GM19468 (cell line): ENCODE measurements around the gene SELENOP.

Experiments
- ATAC-seq: cut with Tn5 transposase; IDR thresholded peaks from one replicate; pipeline ENCODE4 v1.9.1; 2021; ENCODE audit warnings: mild to moderate bottlenecking, moderate library complexity, moderate number of reproducible peaks; ENCODE audit not compliant: unreplicated experiment; ENCODE audit errors: extremely low read depth

Gene SELENOP

DNA sequence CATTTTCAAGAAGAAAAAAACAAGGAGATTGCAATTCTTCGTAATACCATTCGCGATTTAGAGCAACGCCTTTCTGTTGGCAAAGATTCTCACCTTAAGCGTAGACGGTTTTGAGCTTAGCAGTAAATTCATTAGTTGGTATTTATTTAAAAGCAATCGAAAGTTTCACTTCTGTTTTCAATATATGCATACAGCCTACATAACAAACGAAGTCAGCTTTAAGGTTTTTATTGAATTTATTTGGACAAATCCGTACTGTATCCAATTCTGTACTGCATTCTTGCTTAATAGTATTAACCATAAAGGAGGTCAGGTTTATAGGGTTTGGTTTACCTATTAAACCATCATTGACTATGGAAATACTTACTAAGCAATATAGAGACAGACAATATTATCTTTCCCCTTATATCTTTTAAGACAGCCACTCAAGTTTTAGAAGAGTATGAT lies 12.0 kb downstream of the SELENOP start:
- no peak for ATAC-seq

DNA sequence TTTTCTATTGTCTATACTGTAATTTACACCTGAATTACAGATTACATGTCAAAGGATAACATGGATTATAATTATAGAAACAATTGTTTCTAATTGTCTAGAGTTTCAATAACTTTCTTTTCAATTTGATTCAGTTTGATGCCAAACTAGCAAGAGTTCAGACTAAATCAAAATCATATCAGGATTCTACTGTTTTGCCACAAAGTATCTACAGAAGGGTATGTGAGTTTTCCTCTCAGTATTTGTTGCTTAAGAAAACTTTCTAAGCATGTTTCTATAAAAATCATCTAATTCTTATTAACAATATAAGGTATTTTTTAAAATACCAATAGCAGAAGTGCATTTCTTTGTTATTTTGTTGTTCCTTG lies 12.5 kb downstream of the SELENOP start:
- no peak for ATAC-seq

DNA sequence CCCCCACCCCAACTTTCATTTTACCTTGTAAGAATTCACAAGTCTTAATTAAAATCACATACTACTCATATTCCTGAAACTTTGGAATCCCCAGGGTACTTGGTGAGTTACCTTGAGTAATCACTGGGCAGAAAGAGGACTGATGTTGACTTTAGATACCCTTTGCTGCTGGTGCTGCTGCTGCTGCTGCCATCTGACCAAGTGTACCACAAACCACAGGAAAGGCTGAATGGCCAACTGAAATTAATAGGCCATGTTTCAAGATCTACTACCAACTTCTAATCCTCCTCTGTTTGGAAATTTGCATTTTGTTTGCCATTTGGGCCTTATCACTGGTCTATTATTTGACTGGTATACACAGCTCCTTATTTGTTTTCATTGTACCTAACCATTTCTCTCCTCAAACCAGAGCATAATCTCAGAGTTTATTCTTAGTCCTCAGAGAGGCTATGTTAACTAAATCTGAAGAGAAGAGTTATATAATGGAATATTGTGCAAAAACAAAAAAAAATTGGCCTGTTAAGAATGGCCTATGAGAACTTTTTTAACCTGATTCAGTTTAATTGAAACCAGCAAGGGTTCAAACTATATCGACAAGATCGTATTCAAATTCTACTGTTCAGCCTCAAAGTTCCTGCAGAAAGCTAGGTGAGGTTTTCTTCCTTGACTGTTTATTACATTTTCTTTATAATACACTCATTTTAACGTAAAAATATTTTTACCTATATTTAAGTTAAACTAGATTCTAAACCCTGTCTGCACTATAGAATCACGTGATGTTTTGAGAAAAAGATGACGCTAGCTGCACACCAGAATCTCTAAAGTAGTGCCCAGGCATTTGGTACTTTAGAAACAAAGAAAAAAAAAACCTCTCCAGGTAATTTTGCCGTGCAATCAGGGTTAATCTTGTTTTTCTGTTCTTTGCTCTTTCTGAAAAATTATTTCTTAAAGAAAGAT lies 13.1 kb downstream of the SELENOP start:
- ATAC-seq: no peak

DNA sequence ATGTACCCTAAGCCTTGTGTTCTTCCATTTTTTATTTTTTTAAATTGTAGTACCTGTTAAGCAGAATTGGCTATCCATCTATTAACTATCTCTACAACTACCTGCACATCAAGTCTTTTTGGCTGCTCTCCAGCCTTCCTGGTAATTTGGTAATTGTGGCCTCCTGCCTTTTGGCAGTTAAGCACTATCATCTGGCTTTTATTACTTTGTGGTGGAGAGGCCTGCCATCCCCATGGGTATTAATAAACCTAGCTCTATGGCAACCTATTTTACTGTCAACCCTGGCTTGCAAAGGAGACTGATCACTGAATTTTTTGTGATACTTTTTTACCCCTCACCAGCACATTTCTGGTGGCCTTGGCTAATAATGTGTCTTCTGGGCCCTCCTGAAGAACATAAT lies 20.5 kb downstream of the SELENOP start:
- ATAC-seq: no peak

DNA sequence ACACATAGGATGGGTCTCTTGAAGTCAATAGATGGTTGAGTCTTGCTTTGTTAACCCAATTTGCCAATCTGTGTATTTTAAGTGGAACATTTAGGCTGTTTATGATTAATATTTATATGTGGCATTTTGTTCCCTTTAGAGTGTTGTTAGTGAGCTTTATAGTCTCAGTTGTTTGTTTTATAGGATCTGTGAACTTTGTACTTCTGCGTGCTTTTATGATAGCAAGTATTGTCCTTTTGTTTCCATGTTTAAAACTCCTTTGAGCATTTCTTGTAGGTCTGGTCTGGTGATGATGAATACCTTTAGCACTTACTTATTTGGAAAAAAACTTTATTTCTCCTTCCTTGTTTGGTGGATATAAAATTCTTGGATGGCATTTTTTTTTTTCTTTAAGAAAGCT lies 23.8 kb downstream of the SELENOP start:
- ATAC-seq: no peak

DNA sequence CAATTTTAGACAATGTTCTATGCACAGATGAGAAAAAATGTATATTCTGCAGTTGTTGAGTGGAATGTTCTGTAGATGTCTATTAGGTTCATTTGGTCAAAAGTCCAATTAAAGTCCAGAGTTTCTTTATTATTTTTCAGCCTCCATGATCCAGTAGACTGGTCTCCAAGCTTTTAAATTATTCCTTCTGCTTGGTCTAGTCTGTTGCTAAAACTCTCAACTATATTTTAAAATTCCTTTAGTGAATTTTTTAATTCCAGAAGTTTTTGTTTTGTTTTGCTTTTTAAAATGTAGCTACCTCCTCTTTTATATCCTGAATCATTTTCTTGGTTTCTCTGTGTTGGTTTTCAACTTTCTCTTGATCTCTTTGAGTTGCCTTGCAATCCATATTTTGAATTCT lies 24.6 kb downstream of the SELENOP start:
- no peak for ATAC-seq

DNA sequence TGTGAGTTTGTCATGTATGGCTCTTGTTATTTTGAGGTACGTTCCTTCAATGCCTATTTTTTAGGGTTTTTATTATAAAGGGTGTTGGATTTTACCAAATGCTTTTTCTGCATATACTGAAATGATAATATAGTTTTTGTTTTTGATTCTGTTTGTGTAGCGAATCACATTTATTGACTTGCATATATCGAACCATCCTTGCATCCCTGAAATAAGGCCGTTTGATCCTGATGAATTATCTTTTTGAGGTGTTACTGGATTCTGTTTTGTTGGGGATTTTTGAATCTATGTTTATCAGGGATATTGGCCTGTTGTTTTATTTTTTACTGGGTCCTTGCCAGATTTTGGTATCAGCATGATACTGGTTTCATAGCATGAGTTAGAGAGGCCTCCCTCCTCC lies 25.9 kb downstream of the SELENOP start:
- no peak for ATAC-seq

DNA sequence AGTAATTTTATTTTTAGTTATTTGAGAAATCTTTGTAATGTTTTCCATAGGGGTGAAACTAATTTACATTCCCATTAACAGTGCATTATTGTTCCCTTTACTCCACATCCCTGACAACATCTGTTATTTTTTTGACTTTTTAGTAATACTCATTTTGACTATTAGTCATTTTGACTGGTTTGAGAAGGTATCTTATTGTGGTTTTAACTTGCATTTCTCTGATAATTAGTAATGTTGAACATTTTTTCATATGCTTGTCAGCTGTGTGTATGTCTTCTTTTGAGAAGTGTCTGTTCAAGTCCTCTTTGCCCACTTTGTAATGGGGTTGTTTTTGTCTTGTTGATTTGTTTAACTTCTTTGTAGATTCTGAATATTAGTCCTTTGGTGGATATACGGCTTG lies 27.6 kb downstream of the SELENOP start:
- no peak for ATAC-seq

DNA sequence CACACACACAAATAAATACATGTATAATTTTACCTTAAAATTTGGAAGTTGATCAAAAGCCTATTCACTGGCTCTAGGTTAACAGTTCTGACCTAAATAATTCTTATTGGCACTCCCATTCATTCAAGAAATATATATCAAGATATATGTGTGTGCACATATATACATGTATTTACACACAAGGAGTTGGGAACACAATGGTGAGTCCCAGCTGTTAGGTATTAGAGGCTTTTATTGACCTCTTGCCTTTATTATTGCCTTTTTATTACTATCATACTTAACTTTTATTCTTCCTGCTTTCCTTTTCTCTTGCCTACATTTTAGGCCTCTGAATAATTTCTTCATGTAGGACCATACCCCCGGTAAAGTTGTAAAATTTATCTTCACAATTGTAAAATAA lies 30.1 kb downstream of the SELENOP start:
- no peak for ATAC-seq

DNA sequence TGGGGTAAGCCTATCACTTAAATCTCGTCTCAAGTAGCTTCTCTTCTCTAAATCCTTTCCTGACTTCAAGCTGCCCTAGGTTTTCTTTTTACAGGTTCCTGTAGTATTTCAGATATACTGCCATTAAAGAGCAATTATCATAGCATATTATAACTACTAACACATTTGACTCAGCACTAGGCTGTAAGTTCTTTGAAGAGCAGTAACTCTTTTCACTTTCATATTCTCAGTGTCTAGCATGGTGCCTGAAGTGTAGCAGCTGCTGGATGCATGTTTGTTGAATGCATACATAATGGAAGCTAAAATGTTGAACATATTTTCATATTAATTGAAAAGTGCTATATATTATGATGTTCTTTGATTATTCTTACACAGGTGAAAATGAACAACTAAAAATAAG lies 32.6 kb downstream of the SELENOP start:
- no peak for ATAC-seq

DNA sequence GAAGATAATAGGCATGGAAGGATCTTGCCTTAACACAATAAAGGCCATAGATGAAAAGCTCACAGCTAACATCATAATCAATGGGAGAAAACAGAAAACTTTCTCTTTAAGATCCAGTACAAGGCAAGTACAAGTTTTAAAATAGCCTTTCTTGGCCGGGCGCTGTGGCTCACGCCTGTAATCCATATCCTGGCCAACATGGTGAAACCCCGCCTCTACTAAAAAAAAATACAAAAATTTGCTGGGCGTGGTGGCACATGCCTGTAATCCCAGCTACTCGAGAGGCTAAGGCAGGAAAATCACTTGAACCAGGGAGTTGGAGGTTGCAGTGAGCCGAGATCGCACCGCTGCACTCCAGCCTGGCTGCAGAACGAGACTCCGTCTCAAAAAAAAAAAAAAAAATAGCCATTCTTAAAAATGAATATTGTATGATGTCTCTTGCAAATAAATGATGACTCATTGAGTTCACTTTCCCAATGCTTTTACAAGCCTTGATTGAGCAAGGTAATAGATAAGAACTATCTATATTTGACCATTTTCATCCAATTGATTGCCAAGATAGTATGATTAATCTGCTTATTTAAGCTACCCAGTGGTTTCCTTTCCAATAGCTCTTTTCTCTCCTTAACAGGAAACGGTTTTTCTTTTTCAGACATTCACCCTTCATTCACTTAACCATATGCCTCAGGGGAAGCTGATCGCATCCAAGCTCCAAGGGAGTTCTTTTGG lies 39.3 kb downstream of the SELENOP start:
- no peak for ATAC-seq

DNA sequence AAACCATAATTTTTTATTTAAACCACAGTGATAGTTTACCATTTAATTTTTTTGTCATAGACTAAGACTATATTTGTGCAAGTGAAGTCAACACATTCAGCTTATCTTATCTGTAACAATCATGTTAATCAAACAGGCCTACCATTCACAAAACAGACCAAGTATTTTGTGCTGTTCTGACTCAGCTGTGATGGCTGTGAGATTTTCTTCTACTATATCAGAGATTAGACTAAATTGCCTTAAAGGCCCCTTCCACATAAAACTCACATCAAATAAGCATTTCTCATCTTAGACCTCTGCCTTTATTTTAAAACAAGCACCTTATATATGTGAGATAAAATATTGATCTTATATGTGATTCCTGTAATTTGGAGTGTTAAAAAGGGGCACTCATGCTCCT lies 41.7 kb downstream of the SELENOP start:
- ATAC-seq: no peak

DNA sequence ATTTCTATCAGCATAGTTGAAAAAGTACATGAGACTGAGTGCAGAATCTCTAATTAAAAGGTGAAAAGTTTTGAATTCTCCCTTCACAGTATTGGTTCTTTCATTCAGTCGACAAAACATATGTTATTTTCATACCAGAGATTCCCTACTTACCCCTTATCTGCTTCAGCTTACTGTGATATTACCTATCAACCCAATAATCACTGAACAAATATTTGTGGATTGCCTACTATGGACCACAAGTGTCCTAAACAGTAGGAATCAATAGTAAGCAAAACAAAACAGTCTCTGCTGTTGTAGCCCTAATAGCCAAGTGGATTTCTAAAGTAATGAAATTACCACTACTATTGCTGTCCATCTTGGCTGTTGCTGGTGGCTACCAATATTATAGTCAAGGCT lies 43.6 kb downstream of the SELENOP start:
- ATAC-seq: no peak

DNA sequence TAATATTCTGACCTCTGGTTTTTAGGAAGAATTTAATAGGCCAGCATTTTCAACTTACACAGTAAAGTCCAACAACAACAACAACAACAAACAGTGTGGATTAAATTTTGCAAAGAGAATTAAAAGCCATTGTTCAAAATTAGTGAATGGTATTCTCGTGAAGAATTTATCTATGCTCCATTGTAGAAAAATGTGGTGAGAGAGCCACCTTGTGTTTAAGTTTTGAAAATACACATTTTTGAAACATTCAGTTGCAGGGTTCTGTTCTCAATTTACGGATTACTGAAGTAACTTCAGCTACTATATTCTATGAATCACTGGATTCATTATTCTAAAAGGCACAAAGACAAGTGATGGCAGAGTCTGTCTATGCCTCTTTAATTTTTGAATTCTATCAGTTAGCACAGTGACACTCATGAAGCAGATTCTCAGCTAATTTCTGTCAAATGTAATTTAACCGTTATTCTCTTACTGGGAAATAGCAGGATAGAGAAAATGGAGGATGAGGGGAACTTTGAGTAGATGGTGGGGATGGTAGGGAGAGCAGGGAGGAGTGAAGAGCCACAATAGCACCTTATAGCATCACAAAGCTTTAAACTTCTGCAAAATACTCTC lies 44.1 kb downstream of the SELENOP start:
- ATAC-seq: no peak

DNA sequence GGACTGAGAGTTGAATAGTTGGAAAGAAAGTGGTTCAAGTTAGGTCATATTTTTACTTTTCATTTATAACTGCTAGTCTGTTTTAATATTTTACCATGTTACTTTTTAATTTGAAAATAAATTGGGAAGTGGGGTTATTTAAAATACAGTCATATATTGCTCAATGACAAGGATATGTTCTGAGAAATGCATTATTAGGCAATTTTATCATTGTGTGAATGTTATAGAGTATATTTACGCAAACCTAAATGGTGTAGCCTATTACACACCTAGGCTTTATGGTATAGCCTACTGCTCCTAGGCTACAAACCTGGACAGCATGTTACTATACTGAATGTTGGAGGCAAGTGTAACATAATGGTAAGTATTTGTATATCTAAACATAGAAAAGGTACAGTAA lies 49.9 kb downstream of the SELENOP start:
- no peak for ATAC-seq

DNA sequence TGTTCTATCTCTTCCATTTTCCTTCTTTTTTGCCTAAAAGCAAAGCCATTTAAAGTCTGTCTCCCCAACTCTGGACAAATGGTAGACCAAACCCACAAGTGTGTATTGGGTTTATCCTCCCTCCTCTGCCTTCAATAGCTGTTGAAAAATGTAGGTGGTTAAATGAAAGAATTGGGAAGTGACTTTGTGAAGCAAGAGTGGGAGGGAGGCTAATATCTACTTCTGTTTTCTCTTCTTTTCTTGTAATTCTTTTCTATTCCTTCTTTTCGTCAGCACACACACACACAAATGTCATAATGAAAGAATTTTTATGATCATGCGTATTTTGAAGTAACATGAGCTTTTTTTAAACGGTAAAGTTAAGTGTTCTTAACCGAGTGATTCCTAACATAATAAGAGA lies 51.3 kb downstream of the SELENOP start:
- no peak for ATAC-seq

DNA sequence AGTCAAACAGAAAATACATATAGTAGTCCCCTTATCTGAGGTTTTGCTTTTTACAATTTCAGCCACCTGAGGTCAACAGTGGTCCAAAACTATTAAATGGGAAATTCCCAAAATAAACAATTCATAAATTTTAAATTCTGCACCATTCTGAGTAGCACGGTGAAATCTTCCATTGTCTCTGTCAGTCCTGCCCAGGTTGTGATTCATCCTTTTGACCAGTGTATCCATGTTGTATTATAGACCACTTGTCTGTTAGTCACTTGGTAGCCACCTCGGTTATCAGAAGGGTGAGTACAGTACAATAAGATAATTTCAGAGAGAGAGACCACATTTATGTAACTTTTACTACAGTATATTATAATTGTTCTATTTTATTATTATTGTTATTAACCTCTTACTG lies 52.2 kb downstream of the SELENOP start:
- ATAC-seq: no peak

DNA sequence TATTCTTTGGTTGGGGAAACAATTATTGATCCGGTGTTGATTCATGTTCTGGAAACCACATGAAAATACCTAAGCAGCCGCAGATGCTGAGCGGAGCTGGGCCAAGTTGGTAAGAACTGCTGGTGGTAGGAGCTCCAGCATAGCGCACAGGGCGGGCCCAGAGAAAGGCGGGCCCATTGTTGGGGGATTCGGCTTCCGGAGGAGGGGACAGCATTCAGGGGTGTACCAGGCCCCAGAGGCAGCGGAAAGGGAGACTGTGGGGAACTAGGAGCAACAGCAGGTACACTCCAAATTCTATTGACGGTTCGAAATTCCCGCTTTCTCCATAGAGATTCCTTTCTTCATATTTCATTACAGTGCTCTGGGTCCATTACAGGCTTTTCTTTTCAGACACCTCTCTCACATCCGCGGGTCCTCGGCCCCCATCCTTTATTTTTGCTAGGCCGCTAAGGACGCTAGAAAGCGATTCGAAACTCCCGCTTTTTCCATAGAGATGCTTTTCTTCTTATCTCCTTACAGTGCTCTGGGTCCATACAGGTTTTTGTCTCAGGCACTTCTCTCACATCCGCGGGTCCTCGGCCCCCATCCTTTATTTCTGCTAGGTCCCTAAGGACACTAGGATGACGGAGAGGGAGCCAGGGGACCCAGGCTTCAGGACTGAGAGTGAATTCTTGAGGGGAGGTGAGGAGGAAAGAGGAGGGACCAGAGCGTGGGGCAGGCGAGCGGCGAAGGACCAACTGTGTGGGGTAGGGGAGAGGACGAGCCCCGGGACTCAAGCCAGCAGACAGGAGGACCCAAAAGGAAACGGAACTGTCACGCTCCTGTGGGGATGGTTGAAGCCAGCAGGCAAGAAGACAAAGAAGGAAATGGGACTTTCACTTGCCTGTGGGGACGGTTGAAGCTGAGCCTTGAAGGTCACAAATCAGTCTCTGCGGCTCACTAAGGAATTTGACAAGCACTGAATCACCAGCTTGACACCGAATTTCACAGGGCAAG lies 54.8 kb downstream of the SELENOP start, which contains the start of gene CCDC152:
TSS of gene CCDC152 (plus strand) at position 213 of the 996 bp plus-strand sequence. CDS start 2,304 bp downstream, outside the sequence.
- ATAC-seq: peak; percentile 70

DNA sequence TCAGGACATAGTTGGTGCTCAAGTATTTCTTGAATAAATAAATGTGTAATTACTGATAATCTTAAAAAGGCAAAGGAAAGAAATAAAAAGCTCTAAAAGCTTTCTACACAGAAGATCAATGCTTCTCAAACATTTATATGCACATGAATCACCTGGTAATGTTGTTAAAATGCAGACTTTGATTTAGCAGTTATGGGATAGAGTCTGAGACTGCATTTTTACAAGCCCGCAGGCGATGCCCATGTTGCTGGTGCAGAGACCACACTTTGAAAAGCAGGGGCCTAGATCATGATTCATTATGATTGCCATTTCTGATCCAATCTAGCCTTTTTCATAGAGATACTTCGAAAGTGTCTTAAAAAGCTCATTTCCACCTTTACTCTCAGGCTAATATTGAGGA lies 58.6 kb downstream of the SELENOP start:
- ATAC-seq: no peak

DNA sequence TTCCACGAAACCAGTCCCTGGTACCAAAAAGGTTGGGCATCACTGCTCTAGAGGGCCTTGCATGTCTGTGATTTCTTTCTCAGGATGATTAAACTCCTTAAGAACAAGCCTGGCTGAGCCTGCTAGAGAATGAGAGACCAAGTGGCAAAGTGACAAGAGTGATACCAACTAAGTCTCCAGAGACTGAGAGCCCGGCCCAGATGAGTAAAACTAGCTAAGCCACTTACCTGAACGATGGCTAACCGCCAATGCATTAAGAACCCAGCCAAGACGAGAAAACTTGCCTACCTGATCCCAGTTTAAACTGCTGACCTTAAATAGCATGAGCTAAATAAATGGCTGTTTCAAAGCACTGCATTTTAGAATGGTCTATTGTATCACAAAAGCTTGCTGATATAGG lies 60.6 kb downstream of the SELENOP start:
- no peak for ATAC-seq
